GM19467 (cell line): ENCODE data around the gene ABLIM1.

Source experiments
- ATAC-seq: cut with Tn5 transposase; IDR thresholded peaks from one replicate; pipeline ENCODE4 v1.9.1; 2021; ENCODE audit warnings: mild to moderate bottlenecking, moderate library complexity; ENCODE audit not compliant: unreplicated experiment

ABLIM1 gene

DNA sequence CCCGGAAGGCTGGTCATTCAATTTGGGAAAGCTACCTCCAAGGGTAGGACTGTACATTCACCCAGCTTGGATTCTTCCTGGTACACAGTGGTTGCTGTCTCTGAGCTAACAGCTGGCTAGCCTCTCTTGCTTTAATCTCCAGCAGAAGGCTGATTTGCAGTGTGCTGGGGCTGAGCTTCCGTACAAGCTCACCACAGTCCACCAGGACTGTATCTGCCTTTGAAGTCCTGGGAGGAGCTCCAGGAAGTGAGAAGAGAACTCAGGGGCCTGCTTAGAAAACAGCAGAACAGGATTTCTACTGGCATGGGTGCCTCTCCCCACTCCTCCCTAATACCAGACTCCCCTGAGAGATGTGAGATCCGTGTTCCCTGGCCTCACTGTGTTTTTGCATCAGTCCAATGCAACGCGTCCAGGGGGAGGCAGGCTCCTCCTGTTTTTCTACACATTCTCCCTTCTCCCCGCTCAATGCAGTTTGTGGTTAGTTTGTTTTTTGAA, 260.4 kb downstream of the ABLIM1 start:
- ATAC-seq, result no peak

DNA sequence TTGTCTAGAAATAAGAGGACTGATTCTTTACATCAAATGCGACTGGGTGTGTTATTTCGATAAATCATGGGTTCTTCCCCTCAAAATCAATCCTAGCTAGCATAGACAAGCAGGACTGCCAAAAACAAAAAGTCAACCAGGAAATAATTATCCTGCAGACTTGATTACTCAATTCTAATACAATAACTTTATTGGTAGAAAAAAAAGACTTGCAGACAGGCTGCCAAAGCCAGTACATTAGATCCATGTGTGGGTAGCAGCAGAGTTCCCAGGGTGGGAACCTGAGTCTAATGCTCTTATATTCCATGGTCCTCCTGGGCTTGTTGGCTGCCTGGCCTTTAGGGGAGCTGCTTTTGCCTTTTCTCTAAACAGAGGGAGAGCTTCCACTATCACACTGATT, 261.6 kb downstream of the ABLIM1 start:
- no peak for ATAC-seq

DNA sequence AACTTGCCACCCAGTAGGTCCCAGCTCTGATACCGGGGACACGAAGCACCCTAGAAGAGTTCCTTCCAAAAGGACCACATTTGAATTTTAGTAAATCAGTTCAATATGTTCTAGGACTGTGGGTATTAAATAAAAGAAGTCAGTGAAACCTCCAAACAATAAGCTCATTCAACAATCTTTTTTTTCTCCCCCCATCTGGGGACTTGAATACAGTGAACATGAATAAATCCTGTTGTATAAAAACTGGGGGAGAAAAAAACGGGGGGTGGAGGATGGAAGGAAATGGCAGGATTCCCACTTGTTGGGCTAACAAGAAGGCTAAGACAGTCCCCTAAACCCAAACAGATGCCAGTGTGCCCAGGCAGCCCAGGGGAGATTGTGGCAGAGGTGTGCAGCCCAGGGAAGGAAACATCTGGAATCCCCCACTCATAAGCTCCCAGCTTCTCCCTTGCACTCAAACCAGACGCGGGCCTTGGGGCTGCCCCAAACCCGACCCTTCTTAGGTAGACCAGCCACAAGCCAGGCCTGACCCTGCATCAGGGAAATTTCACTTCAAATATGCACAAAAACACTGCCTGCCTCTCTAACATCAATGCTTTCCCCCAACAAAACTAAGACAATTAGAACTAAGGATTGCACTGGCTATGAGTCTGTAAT, 262.6 kb downstream of the ABLIM1 start:
- no peak for ATAC-seq

DNA sequence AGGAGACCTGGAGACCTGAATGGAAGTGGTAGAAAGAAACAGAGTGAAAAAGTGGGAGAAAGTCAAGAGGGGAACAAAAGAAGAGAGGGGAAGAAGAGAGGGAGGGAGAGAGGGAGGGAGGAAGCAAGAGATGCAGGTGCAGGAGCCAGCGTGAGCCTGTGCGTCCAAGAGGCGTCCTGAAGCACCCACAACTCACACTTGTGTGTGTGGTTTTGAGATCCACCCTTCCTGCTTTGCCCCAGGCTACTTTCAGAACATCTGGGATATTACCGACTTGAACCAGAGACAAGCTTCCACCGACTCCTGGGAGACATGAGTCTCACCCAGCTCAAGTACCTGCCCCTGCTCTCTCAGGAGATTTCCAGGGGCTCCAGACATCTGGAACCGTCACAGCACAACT, 263.5 kb downstream of the ABLIM1 start:
- ATAC-seq, result no peak

DNA sequence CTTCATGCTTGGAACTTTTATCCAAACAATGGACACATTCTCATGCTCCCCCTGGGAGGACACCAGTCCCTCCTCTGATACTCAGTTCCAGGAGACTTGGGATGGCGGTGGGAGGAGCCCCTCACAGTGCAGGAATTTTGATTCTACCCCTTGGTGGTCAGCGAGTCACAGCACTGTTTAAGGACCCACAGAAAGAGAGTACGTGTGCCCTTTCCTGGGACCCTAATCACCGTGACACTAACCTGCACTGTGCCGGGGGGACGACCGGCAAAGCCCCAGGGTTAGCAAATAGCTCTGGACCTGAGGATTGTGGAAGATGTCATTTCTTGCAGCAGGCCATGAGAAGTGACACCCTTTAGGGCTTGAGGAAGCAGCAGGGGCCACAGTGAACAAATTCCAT, 264.2 kb downstream of the ABLIM1 start:
- ATAC-seq, result no peak

DNA sequence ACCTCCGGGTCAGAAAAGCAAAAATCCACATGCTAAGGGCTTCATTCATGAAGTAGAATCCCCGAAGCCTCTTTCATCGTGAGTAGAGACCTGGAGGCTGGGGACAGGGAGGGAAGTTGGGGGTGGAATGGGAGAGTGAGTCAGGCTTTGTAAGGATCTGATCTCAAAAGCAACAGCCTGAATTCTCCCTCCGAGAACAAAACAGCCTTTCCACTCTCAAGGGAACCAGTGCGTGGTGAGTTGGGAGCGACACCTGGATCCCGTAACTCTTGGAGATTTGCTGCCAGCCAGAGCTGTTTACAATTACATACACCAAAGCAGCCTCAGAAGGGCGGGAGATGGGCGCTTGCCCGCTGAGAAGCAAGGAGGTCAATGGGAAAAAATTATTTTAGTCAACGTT, 264.6 kb downstream of the ABLIM1 start:
- ATAC-seq, result no peak

DNA sequence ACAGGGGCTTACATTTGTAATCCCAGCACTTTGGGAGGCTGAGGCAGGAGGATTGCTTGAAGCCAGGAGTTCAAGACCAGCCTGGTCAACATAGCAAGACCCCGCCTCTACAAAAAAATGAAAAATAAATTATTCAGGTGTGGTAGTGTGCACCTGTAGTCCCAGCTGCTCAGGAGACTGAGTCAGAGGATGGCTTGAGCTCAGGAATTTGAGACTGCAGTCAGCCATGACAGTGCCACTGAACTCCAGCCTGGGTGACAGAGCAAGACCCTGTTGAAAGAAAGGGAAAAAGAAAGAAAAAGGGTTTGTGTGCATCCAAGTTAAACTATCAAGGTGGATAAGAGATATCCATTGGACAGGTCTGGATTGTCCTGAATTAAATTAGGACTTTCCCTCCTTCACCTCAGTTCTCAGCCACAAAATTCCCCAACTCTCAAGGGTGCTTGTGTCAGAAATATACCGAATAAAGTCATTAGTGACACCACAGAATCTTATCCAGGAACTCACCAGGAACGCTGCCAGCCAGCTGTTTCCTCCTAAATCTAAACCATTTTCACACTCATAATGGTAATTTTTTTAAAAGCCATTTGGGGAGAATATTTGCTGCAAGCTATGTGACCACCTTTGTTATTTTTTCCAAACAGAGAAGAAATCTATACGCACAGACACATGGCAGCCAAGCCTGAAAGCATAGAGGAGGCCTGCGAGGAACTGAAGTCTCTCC, 265.8 kb downstream of the ABLIM1 start:
- no peak for ATAC-seq

DNA sequence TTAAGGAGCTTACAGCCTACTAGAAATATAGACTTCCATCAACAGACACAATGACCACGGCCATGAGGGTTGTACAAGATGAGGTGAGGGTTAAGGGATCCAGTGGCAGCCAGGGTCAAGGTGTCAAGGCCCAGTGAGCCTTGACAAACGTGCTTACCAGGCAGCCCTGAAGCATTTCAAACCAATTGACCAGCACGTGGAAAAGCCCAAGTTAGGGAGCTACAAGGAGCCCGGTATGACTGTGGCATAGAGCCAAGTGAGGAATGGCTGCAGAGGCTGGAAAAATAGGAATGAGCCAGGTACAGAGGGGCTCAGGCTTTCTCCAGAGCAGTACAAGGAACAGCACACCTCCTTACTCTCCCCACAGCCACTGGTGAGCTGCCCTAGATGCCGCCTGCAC, 266.5 kb downstream of the ABLIM1 start:
- ATAC-seq, result no peak

DNA sequence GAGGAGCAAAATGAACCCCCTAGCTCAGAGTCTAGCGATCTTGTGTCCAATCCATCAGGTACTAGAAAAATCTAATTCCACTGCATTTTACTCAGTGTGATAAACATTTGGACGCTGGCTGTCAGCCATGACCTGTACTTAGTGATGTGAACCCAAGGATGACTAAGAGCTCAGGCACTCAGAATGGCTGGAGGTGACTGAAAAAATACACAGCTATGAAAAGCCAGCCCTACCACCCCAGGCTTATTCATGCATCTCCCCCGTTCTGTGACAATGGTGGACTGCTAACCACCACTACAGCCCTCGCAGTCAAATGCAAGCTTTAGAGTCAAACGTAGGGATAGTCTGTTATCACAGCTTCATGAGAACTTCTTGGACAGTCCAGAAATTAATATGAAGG, 268.6 kb downstream of the ABLIM1 start:
- ATAC-seq, result no peak

DNA sequence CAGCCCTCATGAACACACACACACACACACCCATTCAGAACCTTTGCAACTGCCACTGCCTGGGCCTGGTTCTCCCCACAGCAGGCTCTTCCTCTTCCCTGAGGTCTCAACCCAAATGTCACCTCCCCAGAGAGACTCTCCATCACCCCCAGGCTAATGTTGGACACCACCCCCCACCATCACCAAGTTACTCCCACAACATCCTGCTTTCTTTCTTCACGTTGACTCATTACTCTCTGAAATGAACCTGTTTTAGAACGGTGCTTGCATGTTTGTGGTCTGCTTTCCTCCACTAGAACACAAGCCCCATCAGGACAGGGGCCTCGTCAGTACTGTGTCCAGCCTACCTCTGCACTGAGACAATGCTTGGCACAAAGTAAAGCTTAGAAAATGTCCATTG, 269.8 kb downstream of the ABLIM1 start:
- ATAC-seq, result no peak

DNA sequence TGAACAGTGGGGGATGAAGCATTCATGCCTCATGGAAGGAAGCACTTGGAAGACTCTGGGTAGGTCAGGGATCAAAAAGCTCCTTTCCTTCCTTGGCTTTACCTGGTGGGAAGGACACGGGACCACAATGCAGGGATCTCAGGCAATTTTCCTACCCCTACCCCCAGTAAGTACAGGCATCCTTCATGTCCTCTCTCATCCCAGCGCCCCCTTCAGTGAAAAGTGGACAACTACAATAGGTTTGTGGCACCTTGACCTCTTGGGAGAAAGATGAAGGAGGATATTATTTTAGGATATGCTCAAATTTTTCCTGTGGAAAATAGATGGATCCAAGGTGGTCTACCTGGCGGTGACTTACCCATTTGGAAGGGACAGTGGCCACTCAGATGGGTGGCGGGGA, 270.3 kb downstream of the ABLIM1 start:
- no peak for ATAC-seq

DNA sequence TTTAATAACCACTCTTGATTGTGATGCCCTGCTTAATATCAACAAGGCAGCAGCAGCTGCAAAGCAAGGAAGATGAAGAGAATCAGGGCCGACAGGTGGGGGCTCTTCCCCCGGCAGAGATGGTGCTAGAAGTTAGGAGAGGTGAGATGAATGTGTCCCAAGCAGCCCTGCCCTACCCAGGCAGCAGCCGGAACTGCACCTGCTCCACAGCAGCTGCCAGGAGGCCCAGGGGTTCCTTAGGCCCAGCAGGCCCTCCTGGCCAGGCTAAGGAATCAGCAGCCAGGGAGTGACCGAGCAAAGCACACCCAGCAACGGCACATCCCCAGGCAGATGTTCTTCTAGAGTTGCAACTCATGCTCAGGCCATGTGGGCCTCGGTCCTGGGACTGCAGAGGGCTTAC, 271.6 kb downstream of the ABLIM1 start:
- ATAC-seq, result no peak

DNA sequence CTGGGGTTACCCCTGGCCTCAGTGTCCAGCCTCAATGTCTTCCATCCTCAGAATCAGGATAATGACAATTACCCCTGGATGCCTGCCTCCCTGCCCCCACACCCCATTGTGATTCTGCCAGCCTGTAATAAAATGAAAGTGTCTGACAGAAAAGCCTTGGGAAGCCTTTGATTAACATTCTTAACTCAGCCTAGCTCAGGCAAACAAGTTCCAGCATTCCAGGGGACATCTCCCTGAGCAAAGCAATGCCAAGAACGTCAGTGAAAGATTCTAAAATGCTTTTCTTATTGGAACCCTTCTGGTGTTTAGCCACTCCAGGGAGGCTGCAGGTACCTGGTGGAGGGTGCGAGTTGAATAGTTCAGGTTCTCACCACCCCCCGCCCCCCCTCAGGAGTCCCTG, 272.5 kb downstream of the ABLIM1 start:
- ATAC-seq, result no peak

DNA sequence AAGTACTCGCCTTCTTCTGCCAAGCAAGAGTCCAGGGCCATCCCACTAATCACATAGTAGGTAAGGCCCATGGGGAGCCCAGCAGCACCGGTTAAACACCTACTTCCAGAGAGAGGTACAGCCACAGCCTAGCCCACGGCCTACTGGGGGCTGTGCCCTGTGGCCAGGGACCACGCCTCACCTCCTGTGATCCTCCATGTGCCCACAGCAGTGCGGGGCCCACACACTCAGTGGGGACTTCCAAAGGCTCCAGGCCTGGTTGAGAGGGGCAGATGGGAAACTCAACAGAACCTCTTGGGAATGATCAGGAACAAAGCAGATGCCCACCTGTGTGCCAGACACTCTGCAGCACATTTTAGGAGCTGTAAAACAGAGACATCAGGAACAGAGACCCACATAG, 273.5 kb downstream of the ABLIM1 start:
- ATAC-seq, result no peak

DNA sequence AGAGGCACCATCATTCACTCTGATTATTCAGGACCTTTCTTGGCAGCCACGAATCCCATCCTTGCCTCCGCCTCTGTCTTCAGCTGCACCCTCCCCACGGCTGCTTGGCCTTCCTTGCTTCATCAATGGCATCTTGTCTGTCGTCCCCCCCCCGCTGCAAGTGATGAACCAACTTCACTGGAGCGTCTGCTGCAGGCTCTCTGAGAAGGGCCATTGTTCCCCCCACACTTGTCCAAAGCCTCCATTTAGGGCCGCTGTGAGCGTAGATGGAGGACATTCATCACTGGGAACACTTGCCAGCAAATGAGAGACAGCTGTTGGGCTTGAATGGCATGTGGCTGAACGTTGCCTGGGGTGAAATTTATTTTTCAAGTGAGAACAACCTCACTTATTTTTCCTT, 273.9 kb downstream of the ABLIM1 start:
- ATAC-seq, result no peak
